ENCODE data around the gene GUCY1A2.
A peak's percentile ranks its signal among the peaks of the same experiment; 100 is the strongest.

The GUCY1A2 gene

DNA sequence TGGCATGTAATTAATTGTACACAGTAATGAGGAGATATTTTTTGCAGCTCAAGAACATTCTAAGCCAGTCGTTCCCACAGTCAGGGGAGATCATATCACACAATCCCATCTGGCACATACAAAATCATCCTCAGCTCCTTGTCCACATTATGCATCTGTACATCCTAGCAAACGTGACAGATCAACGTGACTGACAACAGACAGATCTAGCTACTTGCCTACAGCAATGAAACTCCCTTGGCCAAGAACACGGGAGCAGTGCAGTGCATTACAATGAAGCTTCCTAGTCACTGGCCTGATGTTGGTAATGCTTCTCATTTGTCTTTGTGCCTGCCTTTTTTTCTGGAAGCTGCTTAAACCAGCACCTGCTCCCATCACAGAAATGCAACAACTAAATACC is 24.5 kb upstream of the GUCY1A2 start:
- no peak for DNase-seq (ENCODE audit: low read depth)
- TF ChIP-seq, protein P1, sequence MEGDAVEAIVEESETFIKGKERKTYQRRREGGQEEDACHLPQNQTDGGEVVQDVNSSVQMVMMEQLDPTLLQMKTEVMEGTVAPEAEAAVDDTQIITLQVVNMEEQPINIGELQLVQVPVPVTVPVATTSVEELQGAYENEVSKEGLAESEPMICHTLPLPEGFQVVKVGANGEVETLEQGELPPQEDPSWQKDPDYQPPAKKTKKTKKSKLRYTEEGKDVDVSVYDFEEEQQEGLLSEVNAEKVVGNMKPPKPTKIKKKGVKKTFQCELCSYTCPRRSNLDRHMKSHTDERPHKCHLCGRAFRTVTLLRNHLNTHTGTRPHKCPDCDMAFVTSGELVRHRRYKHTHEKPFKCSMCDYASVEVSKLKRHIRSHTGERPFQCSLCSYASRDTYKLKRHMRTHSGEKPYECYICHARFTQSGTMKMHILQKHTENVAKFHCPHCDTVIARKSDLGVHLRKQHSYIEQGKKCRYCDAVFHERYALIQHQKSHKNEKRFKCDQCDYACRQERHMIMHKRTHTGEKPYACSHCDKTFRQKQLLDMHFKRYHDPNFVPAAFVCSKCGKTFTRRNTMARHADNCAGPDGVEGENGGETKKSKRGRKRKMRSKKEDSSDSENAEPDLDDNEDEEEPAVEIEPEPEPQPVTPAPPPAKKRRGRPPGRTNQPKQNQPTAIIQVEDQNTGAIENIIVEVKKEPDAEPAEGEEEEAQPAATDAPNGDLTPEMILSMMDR (IDR thresholded peaks at IDR 0.05; ENCODE audit: control insufficient read depth, insufficient read depth, low read depth, low read length, missing control alignments): no peak
- no peak overlapping the region for H3K4me3 ChIP-seq (ENCODE audit: control insufficient read depth, low read depth, low read length)

DNA sequence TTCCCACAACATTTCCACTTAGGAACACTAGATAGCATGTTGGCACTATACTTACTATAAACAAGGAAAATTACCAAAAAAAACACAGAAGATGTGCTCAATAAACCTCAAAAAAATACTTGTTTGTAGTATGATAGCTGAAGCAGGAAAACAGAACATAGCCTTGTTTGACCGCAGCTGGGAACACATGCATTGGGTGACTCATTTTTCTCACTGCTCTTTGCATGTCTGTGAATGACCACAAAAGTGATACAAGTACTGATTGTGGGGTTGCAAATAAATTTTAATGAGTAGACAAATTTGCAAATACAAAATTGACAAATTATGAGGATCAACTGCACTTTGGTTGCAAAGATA is 22.8 kb upstream of the GUCY1A2 start:
- H3K4me3 ChIP-seq (ENCODE audit: control insufficient read depth, low read depth, low read length): no peak overlapping the region
- TF ChIP-seq, protein P1 (IDR thresholded peaks at IDR 0.05; ENCODE audit: control insufficient read depth, insufficient read depth, low read depth, low read length, missing control alignments): no peak
- DNase-seq (ENCODE audit: low read depth): peak; percentile 48

DNA sequence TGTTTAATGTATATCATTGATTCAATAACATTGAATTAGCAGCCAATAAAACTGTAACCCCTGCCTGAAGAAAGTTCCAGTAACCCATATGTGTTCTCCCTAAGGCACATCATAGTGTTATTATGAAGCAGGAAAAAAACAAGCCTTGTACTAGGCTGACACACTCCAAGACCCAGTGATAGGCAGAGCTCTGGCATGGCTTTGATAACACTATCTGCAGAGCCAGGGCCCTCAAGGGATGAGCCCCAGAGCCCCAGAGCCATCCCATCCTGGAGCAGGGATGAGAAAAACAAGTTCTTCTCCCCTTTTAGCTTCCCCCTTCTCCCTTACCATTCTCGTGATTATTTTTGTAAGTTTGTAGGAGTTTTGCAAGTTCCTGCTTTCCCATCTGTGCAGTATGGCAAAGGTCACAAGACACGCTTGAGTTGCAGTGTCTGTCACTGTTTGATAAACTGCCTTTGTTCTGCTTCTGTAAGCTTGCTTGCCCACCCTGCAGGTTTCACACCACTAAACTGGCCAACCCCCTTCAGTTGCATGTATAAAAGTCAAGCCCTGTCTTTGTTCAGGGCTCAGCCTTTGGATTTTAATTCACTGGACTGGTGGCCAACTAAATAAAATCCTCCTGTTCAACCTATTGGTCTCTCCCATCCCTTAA is 22.3 kb upstream of the GUCY1A2 start:
- TF ChIP-seq, protein P1 (IDR thresholded peaks at IDR 0.05; ENCODE audit: control insufficient read depth, insufficient read depth, low read depth, low read length, missing control alignments): no peak
- DNase-seq (ENCODE audit: low read depth): no peak
- H3K4me3 ChIP-seq (ENCODE audit: control insufficient read depth, low read depth, low read length): no peak overlapping the region

DNA sequence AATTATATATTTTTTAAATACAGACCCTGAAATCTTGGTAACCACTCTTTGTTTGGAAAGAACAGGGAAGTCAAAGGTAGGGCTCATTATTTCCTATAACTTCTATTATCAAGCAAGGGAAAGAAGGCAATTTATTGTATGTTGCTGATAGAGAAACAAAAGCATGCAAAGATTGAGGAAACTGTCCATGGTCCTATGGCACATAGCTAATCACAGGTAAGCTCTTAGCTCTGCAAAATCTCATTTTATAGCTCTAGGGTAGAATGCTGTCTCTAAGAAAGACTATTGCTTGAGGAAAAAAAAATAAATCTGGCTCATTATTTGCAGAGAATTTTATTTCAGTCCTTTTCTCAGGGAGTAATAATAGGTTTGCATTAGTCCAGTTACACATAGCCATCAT is 7.4 kb upstream of the GUCY1A2 start:
- TF ChIP-seq, protein P1 (IDR thresholded peaks at IDR 0.05; ENCODE audit: control insufficient read depth, insufficient read depth, low read depth, low read length, missing control alignments): no peak
- DNase-seq (ENCODE audit: low read depth): no peak
- H3K4me3 ChIP-seq (ENCODE audit: control insufficient read depth, low read depth, low read length): no peak overlapping the region

DNA sequence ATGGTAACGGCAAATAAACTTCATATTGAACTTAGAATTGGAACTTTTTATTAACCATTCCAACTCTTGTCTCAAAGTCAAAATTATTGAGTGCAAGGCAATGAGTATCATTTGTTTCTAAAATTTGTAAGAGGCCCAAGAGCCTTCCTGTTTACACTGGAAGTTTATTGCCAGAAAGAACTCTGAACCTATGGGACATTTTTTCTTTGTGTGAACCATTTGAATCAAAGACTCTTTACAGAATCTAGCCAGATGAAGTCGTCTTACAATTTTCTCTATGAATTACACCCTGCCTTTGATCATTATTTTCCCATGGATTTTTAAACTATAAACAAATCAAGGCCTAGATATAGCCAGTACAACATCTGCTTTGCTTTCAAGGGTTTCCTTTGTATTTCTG is 2.3 kb upstream of the GUCY1A2 start:
- TF ChIP-seq, protein P1 (IDR thresholded peaks at IDR 0.05; ENCODE audit: control insufficient read depth, insufficient read depth, low read depth, low read length, missing control alignments): no peak
- no peak overlapping the region for H3K4me3 ChIP-seq (ENCODE audit: control insufficient read depth, low read depth, low read length)
- DNase-seq (ENCODE audit: low read depth): no peak

DNA sequence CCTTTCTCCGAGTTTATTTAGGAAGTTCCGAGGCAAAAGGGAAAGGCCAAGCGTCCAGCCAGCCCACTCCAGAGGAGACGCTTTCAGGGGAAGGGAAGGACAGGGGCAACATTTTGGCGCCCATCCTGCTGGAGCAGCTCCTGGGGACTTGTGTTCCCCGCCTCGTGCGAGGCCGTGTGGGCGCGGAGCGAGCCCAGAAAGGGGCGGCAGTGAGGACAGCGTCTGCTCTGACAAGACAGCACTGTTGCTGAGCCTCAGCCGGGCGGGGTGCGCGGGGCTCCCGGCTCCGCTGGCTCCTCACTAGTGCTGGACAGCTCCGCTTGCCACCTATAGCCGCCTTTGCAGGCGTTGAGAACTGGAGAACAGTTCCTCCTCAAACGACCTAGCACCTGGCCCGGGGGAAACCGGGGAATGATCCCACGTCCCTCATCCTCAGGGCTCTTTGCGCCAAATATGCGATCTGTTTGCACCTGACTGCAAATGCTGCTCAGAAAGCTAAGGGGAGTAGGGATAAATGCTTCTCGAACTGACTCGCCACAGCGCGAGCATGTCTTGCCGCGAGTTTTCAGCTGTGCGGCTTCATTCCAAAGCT is 722 bp upstream of the GUCY1A2 start:
- TF ChIP-seq, protein P1 (IDR thresholded peaks at IDR 0.05; ENCODE audit: control insufficient read depth, insufficient read depth, low read depth, low read length, missing control alignments): no peak
- H3K4me3 ChIP-seq (ENCODE audit: control insufficient read depth, low read depth, low read length): peak overlapping the region; percentile 28
- DNase-seq (ENCODE audit: low read depth): no peak

Data from AG09309 (cell line).